GM19438 (cell line): ENCODE results near the gene C1QL4.
"Not testable (repeated sequence)": the region's sequence is repeated elsewhere in the genome, so short reads cannot be mapped to it uniquely, and the experiment has no call there.

Experiments used
- ATAC-seq: cut with Tn5 transposase; IDR thresholded peaks from one replicate; pipeline ENCODE4 v1.9.1; 2021; ENCODE audit warnings: low read depth; ENCODE audit not compliant: unreplicated experiment

C1QL4 gene

GRCh38 chr12:49334681-49335080, 2.3 kb downstream of the C1QL4 start:
- ATAC-seq = no peak

GRCh38 chr12:49334226-49334625, 2.8 kb downstream of the C1QL4 start:
- ATAC-seq = no peak

DNA sequence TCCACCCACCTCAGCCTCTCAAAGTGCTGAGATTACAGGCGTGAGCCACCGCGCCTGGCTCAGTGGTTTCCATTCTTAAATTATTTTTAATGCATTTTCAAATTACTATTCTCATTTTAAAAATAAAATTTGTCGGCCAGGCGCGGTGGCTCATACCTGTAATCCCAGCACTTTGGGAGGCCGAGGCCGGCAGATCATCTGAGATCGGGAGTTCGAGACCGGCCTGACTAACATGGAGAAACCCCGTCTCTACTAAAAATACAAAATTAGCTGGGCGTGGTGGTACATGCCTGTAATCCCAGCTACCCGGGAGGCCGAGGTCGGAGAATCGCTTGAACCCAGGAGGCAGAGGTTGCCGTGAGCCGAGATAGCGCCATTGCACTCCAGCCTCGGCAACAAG, 3.2 kb downstream of the C1QL4 start:
- ATAC-seq = not testable (repeated sequence)

- no peak for ATAC-seq
Measured at GRCh38 chr12:49332891-49333371, 4.1 kb downstream of the C1QL4 start.

DNA sequence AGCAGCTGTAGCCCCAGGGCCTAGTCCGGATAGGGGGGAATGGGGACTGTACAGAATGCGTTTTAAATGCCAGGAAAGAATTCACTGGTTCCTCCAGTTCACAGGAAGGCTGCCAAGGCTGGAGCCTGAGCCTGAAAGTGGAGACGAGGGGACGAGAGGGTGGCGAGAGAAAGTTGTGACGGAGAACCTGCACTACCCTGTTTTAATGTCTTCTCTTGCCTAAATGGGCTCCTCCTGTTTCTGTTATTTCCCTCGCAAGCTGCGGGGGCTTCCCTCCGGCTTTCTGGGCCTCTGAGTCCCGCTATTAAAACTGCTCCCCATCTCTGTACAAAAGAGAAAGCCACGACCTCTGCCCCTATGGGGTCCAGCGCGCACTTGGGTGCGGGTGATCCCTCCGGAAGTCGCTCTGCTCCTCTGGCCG, 4.5 kb downstream of the C1QL4 start:
- no peak for ATAC-seq

DNA sequence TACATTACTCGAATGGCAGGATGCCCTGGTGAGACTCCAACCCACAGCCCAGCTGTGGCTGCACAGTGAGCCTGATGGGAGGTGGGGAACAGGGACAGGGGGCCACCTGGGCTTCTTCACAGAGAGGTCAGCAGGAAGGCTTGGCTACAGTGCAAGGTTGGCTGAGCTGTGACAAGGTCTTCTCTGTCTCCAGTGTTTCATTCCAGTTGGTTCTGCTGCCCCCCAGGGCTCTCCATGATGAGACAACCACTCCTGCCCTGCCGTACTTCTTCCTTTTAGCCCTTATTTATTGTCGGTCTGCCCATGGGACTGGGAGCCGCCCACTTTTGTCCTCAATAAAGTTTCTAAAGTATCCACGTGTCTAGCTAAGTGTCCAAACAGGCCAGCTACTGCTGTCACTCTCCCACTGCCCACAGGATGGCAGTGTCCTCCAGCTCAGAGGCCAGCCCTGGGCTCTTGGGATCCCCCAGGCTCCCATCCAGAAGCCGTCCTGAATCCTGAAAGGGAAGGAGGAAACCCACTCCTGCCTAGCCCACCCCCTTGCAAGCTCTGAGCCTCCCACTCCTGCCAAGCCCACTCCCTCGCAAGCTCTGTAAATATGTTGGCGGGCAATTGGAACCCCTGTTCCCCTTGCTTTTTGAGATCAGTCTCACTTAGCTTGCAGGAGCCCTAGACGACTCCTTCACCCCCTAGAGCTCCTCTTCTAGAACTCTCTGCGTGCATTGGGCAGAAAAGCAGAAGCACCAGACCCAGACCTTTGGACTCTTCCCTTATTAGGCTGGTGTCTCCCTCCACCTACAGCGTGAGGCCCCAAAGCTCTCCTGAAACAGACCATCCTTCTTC, 5.4 kb downstream of the C1QL4 start:
- no peak for ATAC-seq

GRCh38 chr12:49330631-49331379, 6.2 kb downstream of the C1QL4 start:
- ATAC-seq = no peak

DNA sequence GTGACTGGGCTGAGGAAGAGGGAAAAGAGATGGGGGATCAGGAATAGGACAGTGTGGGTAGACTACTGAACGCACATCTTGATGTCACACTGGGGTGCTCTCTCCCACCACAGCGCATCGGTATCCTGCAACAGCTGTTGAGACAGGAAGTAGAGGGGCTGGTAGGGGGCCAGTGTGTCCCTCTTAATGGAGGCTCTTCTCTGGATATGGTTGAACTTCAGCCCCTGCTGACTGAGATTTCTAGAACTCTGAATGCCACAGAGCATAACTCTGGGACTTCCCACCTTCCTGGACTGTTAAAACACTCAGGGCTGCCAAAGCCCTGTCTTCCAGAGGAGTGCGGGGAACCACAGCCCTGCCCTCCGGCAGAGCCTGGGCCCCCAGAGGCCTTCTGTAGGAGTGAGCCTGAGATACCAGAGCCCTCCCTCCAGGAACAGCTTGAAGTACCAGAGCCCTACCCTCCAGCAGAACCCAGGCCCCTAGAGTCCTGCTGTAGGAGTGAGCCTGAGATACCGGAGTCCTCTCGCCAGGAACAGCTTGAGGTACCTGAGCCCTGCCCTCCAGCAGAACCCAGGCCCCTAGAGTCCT, 6.9 kb downstream of the C1QL4 start:
- no peak for ATAC-seq

DNA sequence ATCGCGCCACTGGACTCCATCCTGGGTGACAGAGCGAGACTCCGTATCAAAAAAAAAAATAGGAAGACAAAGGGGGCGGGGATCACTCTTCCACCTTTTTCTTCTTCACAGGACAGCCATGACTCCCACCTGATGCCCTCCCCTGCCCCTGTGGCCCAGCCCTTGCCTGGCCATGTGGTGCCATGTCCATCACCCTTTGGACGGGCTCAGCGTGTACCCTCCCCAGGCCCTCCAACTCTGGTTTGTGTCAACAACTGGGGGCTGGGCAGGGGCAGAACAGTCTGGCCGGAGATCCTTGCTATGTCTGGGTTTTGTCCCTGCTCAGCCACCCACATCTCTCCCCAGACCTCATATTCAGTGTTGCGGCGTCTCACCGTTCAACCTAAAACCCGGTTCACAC, 8.2 kb downstream of the C1QL4 start:
- no peak for ATAC-seq

DNA sequence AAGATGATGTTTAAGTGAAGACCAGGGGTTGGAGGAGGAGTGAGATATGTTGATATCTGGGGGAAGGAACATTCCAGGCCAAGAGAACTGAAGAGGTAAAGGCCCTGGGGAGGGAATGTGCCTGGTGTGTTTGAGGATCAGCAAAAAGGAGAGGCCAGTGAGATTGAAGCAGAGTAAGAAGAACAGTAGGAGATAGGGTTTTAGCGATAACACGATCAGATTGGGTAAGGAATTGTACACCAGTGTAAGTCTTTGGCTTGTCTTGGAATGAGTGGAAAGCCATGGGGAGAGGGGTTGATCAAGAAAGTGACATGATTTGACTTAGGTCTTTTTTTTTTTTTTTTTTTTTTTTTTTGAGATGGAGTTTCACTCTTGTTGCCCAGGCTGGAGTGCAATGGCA, 9.1 kb downstream of the C1QL4 start:
- no peak for ATAC-seq

- no peak for ATAC-seq
Measured at GRCh38 chr12:49327368-49327767, 9.6 kb downstream of the C1QL4 start.

- ATAC-seq = no peak
Measured at GRCh38 chr12:49325606-49326005, 11.4 kb downstream of the C1QL4 start.

DNA sequence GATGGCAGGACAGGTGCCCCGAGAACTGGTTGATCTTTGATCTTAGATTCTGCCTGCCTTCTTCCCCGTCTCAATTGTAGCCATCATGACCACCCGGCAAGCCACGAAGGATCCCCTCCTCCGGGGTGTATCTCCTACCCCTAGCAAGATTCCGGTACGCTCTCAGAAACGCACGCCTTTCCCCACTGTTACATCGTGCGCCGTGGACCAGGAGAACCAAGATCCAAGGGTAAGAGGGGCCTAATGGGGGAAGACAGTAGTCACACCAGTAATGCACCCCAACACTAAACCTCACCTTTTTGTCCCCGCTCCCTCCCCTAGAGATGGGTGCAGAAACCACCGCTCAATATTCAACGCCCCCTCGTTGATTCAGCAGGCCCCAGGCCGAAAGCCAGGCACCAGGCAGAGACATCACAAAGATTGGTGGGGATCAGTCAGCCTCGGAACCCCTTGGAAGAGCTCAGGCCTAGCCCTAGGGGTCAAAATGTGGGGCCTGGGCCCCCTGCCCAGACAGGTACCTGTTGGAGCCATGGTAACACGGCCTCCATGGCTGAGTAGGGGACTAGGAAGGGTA, 13.4 kb downstream of the C1QL4 start:
- ATAC-seq = no peak

GRCh38 chr12:49322708-49323523, 14.1 kb downstream of the C1QL4 start, which contains the start of gene TROAP:
Gene TROAP (plus strand): TSS chr12:49323255. CDS start chr12:49323609, 354 bp downstream.
- ATAC-seq = peak; percentile 98

GRCh38 chr12:49322367-49322707, 14.7 kb downstream of the C1QL4 start:
- ATAC-seq = no peak

GRCh38 chr12:49320411-49321103, 16.4 kb downstream of the C1QL4 start:
- ATAC-seq = not testable (repeated sequence)

- ATAC-seq = not testable (repeated sequence)
Measured at GRCh38 chr12:49317118-49317517, 19.9 kb downstream of the C1QL4 start.

DNA sequence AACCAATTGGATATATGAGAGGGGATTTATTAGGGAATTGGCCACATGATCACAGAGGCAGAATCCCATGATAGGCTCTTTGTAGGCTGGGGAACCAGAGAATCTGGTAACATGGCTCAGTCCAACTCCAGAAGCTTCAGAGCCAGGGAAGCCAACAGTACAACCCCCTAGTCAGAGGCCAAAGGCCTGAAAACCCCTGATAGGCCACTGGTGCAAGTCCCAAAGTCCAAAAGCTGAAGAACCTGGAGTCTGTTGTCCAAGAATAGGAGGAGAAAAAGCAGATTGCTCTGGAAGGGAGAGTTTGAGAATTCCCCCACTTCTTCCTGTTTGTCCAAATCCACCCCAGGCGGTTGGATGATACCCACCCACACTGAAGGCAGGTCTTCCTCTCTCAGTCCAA, 22.2 kb downstream of the C1QL4 start:
- no peak for ATAC-seq

GRCh38 chr12:49310451-49311000, 26.5 kb downstream of the C1QL4 start:
- not testable (repeated sequence) for ATAC-seq
